KOPT-K1 (cell line): Measurements from ENCODE around the gene WDR44.
"Not testable (repeated sequence)": the region's sequence is repeated elsewhere in the genome, so short reads cannot be mapped to it uniquely, and the experiment has no call there.

Experiments
- H3K27ac ChIP-seq: fragments of 200-600 bp; sonication (generic); 2 replicates; pipeline ENCODE4 v1.5.1; 2016; ENCODE audit warnings: antibody characterized with exemption, mild to moderate bottlenecking, low read depth, low read length; ENCODE audit not compliant: poor library complexity, severe bottlenecking
- H3K36me3 ChIP-seq: fragments of 200-600 bp; sonication (generic); 2 replicates; pipeline ENCODE4 v1.5.1; 2017; ENCODE audit warnings: antibody characterized with exemption, mild to moderate bottlenecking, low read length, moderate library complexity; ENCODE audit not compliant: insufficient read depth
- H3K9me3 ChIP-seq: fragments of 200-600 bp; sonication (generic); 2 replicates; pipeline ENCODE4 v1.5.1; 2017; ENCODE audit warnings: antibody characterized with exemption, low read length, mild to moderate bottlenecking; ENCODE audit not compliant: insufficient read depth, poor library complexity, severe bottlenecking

Gene WDR44

DNA sequence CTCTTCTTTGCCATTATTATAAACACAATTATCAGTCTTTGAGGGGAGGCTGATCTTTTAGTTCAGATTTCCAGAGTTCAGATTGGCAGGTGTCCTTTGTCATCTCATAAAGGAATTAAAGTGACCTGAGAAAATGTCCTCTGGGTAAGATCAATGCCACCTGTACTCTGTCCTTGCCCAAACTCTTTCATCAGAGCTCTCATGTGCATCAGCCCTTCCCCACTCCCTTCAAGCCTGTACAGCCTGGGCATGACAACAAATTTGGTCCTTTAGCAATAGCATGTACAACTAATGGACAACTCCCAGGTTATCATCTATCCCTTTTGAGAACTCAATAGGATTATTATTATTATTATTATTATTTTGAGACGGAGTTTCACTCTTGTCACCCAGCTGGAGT, 140.8 kb downstream of the WDR44 start:
- not testable (repeated sequence) for H3K36me3 ChIP-seq, H3K9me3 ChIP-seq

DNA sequence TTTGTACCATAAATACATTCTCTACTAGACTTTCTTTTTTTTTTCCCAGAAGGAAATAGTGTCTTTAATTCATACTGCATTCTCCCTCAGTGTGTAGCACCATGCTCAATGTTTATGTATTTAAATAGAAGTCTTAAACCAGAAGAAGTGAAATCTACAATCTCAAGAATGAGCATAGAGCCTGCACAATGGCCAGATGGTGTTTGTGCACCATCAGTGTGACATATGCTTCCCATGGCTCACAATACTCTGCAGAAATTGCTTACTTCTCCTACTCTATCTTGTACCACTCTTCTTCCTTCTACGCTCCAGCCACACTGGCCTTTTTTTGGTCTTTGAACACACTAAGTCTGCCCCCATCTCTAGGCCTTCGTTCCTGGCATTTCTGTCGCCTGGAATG, 147.1 kb downstream of the WDR44 start:
- Histone ChIP-seq H3K27ac (no peak overlapping the region), H3K36me3 (no peaks in the 10 kb centered on the region), H3K9me3 (no peaks in the 10 kb centered on the region)

More for the DNA sequence above, 140.8 kb downstream of the WDR44 start:
- not testable (repeated sequence) for H3K27ac ChIP-seq

DNA sequence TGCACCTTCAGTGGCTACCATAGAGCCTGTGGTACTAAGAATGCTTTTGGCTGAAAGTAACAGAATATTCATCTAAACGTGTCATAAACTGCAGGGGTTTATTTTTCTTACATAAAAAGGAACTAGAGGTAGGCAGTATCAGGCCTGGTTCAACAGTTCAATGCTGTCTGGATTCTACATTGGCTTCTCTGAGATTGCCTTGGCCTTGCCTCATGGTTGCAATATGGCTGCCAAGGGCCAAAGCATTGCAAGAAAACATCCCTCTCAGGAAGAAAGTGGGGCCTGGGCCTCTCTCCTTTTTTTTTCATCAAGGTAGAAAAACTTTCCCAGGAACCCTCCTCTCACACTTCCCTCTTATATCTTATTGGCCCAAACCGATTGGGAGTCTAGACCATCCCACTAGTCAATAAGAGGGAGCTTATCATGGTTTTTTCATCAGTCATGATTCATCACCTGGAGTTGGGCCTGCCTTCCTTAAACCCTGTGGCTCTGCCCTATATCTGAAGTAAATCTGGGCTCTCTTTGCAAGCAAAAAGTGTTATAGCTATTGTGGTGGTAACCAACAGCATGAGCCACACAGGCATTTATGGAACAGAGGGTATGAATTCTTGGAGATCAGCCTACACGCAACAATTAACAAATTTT, 147.9 kb downstream of the WDR44 start:
- Histone ChIP-seq H3K9me3 (no peaks in the 10 kb centered on the region), H3K27ac (no peak overlapping the region), H3K36me3 (no peaks in the 10 kb centered on the region)

DNA sequence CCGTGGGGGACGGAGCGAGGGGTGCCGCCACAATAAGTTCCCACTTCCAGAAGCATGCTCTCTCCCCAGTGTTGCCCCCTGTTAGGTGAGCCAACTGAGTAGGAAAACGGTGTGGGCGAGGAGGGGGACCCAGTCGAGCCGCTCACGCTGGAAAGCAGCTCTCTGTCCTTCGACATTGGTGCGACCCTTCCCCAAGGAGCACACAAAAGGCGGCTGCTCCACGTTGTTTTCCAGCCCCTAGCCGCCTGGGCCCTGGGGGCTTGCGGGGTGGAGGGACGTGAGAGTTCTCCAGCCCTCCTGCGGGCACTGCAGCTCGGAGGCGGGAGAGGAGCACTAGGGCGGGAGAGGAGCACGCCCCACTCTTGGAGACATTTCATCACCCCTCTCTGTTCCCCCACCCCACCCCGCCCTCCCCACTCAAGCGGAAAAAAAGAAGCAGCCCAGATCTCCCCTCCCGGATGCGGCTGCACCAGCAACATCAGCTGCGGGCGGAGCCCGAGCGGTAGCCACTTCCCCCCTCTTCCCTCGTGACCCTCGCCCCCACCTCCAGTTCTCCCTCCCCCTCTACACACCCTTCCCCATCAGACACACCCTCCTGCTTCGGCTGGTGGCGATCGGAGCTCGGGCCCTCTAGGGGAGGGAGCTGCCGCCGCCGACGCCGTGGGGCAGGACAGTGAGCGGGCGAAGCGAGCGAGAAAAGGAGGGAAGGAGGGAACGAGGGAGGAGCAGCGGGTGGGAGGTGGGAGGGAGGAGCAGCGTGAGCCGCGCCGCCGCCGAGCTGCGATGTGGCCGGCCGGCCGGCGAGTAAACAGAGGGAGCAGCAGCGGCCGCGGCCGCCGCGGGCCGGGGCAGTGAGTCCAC, 149.4 kb downstream of the WDR44 start, which contains the start of gene DOCK11:
TSS of gene DOCK11 (plus strand) at position 755 of the 861 bp plus-strand sequence. CDS start 157 bp downstream, outside the sequence.
- peak within 1 kb of the TSS; percentile 93 for H3K27ac ChIP-seq
- no peaks in the 10 kb centered on the region for H3K9me3 ChIP-seq
- H3K36me3 ChIP-seq = no peaks in the 10 kb centered on the region

DNA sequence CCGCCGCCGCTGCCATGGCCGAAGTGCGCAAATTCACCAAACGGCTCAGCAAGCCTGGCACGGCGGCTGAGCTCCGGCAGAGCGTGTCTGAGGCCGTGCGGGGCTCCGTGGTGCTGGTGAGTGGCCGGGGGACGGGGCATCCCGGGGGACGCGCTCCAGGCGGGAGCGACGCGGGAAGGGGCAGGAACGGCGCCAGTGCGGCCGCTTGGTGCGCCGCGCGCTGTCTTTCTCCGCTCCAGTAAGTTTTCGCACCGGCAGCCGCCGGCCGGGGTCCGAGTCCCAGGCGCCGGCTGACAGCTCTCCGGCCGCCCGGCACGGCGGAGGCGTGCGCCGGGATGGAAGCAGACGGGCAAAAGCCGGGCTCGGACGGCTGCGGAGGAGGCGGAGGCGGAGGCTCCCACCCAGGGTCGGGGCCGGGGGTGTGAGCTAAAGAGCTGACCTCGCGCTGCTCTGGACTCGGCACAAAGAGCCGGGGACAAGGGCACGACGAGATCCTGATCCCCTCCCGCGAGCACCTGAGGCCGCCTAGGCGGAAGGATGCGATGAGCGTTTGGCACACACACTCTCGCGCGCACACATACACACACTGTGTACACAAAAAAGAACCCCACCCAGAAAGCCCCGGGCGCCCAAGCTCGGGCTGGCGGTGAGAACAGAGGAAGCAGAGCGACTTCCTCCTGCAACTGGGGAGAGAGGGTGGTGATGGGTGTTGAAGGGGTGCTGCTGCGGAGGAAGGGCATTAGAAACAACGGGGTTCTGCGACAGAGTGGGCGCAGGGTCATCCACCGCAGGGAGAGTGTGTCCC, 150.3 kb downstream of the WDR44 start:
- Histone ChIP-seq H3K27ac (peak overlapping the region; percentile 93), H3K36me3 (no peaks in the 10 kb centered on the region), H3K9me3 (no peaks in the 10 kb centered on the region)

DNA sequence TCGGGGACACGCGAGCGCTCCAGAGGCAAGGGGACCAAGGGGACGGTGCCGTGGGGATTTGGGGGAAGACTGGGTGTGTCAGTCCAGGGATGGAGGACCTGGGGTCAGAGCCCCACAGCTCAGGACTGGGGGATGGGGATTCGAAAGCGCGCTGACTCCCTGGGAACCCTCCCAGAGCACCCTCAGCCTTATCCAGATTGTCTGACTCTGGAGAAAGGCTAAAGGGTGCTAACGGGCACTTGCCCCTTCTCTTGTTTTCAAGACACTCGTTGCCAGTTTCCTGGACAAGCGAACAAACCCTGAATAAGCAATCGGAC, 150.8 kb downstream of the WDR44 start:
- H3K36me3 ChIP-seq = no peaks in the 10 kb centered on the region
- peak overlapping the region; percentile 93 for H3K27ac ChIP-seq

DNA sequence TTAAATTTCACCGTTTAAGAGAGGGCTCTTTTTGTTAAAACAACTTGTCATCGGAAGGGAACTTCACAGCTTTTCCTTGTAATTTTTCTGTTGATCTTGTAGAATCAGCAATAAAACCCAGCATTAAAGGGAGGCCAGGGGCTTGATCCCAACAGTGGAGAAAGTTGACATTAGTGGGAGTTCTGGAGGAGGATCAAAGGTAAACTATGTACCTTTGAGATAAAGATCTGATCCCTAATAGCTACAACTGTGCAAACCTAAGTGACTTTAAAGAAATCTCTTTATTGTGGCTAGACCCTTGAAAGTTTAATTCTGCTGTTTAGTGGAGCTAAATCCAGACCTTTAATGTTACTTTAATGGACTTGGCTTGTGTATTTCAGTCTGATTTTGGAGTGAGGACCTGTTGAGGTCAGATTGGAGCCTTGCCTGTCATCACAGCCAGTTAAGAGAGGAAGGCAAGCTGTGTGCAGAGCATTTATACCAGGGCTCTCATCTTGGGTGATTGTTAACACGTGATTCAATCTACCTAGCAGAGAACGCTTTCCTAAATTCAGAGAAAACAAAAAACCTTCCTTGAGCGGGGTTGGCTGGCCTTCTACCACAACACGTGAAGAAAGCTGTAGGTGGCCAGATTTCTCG, 151.4 kb downstream of the WDR44 start:
- Histone ChIP-seq H3K27ac (peak overlapping the region; percentile 93), H3K9me3 (no peaks in the 10 kb centered on the region), H3K36me3 (no peaks in the 10 kb centered on the region)

More for the DNA sequence above, 150.8 kb downstream of the WDR44 start:
- no peaks in the 10 kb centered on the region for H3K9me3 ChIP-seq

DNA sequence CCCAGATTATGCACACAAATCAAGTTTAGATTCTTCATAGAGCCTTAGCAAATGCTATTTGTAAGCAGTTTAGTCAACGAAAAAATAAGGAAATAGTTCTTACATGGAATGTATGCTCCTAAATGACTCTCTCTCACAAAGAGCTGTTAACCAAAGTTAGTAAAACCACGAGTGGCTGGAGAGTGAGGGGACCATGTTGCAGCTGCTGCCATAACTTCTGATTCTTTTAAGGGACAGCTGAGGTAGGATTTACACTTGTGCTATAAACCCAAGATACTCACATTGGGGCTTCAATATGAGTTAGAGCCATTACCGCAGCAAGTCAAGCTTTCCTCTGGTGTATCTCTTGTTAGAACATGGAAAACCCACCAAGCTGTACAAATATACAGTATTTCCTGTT, 152.4 kb downstream of the WDR44 start:
- Histone ChIP-seq H3K36me3 (no peaks in the 10 kb centered on the region), H3K9me3 (no peaks in the 10 kb centered on the region), H3K27ac (no peak overlapping the region)

DNA sequence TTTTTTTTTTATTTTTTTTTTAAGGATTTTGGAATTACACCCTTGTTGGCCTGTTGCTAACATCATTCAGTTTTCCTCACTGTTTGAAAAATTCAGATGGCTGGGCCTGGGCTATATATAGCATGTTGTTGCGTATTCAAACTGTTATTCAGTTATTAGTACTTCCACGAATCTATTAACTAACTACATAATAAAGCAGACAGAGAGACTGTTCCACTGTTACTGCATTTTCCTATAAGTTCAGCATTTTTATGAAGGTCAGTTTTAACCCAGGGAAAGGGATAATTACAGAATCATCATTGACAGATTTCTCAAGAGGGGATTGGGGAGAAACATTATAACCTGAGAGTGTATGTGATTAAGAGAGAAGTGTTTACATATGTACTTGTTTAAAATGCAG, 152.8 kb downstream of the WDR44 start:
- H3K27ac ChIP-seq = no peak overlapping the region

DNA sequence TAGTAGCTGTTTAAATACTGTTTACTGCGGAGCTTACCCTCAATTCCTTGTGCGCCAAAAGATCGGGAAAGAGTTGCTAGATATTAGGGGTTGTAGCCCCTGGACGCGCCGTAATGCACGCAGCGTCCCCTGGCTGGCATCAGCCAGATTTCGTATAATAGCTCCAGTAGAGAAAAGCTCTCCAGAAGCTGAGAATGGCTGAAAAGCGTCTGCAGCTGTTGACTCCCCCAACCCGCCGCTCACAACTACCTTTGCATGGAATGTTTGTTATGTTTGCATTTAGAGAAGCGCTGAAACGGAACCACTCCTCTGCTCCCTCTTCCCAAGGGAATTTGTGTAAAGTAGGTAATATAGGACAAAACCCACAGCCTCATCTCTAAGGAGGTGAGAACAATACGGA, 153.4 kb downstream of the WDR44 start:
- H3K36me3 ChIP-seq = no peaks in the 10 kb centered on the region
- no peaks in the 10 kb centered on the region for H3K9me3 ChIP-seq
- no peak overlapping the region for H3K27ac ChIP-seq

More for the DNA sequence above, 152.8 kb downstream of the WDR44 start:
- H3K36me3 ChIP-seq = no peaks in the 10 kb centered on the region
- no peaks in the 10 kb centered on the region for H3K9me3 ChIP-seq
